RWPE1 (cell line): ENCODE results near the gene ELF4.

Experiments
- CTCF ChIA-PET: fragments of 350-600 bp; sonication (Branson Sonifier 250); formaldehyde crosslinking; extraction: SDS; loops from one replicate; lab custom pipeline; 2021; lab: Yijun Ruan, JAX
- POLR2A ChIA-PET: fragments of 400-600 bp; formaldehyde crosslinking; extraction: SDS; loops from one replicate; lab custom pipeline; 2020; ENCODE audit warnings: antibody characterized with exemption; ENCODE audit not compliant: low non-redundant PET; lab: Yijun Ruan, JAX
- DNase-seq: peaks from one replicate; pipeline ENCODE4 v3.0.0; 2012; ENCODE audit warnings: low spot score
- H3K27ac ChIP-seq: fragments of 450-650 bp; 2 replicates; pipeline ENCODE4 v1.5.1; 2017
- TF ChIP-seq, protein P1 (sequence below): fragments of 450-650 bp; conservative IDR thresholded peaks from 2 replicates; pipeline ENCODE4 v1.5.1; 2017; ENCODE audit warnings: low read depth, mild to moderate bottlenecking

ELF4 gene

DNA sequence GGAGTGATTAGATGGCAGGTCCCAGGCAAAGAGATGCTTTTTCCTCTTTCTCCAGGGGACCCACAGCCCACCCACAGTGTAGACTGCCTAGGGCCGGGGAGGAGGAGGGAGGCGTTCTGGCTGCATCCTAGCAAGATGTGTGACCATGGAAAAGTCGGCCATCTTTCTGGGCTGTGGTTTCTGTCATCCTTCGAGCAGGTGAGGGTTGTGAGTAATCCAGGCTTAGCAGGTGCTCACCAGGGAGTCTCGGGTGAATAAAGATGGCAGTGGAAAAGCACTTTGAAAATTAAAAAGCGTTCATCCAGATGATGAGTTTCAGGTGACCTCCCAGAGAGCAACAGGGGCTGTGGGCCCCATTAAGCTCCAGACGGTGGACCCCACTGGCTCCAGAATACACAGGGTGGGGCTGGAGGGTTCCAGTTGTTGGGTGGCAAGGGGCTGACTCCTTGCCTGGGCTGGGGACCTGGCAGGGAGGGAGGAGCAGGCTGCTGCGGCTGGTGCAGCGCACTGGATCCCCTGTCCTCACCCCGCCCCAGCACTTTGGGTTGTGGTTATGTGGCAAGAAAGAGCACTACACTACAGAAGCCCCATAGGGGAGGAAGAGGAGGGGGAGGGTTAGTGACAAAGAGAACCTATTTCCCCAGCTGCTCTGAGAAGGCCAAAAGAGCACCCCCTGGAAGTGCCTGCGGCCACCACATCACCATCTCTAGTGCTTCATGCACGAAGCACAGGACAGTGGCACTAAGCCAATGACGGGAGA lies 23.7 kb downstream of the ELF4 start:
- DNase-seq: no peak
- TF ChIP-seq, protein P1, sequence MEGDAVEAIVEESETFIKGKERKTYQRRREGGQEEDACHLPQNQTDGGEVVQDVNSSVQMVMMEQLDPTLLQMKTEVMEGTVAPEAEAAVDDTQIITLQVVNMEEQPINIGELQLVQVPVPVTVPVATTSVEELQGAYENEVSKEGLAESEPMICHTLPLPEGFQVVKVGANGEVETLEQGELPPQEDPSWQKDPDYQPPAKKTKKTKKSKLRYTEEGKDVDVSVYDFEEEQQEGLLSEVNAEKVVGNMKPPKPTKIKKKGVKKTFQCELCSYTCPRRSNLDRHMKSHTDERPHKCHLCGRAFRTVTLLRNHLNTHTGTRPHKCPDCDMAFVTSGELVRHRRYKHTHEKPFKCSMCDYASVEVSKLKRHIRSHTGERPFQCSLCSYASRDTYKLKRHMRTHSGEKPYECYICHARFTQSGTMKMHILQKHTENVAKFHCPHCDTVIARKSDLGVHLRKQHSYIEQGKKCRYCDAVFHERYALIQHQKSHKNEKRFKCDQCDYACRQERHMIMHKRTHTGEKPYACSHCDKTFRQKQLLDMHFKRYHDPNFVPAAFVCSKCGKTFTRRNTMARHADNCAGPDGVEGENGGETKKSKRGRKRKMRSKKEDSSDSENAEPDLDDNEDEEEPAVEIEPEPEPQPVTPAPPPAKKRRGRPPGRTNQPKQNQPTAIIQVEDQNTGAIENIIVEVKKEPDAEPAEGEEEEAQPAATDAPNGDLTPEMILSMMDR: no peak
- CTCF ChIA-PET: no interaction called here
- peak overlapping the region; percentile 18; the same call in 1 of the 2 replicates for H3K27ac ChIP-seq
- POLR2A ChIA-PET: no interaction called here

DNA sequence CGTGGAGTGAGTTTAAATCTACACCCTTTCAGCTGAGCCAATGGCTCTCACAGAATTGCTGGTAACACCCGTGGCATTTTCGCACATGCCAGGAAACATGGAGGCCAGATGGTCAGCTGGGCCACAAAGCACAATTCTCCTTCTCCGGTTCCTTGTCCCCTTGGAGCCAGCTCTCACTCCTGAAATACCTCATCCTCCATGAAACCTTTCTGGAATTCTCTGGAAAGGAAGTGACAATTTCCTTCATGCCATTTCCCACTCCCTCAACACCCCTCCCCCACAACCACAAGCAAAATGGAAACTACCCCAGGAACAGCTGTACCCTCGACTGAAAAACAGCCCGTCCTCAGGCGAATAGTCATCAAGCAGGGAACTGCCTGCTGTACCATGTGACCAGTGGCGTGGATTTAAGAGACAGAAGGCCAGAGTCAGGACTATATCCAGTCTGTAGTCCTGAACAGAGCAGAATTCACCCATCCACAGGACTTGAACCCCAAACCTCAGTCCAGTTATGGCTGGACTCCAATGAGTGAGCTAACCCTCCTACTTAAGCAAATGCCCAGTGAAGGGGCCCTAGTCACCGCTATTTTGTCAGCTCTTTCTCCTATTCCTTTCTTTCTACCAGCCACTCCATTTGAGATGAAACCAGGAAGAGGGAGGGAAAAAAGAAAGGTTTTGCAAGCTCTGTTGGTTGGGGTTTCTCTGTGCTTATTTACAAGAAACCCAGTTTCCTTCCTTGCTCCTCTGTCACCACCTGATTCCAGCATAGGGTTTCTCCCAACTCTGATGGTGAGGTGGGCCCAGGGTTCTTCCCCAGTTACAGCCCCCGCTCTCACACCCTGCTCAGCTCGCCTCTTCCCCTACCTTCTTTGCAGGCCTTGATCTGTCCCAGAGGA lies 24.5 kb downstream of the ELF4 start:
- TF ChIP-seq, protein P1: no peak
- DNase-seq: no peak
- CTCF ChIA-PET: no interaction called here
- H3K27ac ChIP-seq: no peak overlapping the region; the same call in none of the 2 replicates
- POLR2A ChIA-PET: no interaction called here

DNA sequence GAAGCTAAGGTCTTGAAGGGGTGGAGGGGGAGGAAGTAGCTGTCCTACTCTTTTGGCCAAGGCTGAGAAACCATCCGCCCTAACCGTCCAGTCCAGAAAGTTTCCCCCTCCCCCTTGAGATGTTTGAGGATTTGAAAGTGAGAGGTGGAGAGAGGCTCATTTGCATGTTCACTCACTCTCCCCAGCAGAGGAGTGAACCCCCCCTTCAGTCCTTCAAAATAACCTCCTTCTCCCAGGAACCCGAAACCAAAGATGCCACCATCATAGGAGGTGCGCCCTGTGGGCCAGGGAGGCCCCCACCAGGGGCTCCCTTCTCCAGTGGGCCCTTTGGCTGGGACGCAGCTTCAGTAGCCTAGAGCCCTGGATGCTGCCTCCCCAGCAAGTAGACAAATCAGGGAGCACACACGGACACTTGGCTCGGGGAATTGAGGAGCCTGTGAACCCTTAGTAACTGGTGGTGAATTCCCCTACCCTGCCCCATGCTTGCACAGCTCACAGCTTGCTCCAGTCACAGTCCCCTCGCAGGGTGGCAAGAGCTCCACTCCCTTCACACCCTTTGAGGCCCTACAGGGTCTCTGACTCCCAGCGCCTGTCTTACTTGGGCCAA lies 25.6 kb downstream of the ELF4 start:
- TF ChIP-seq, protein P1: no peak
- H3K27ac ChIP-seq: peak overlapping the region; percentile 3; the same call in 1 of the 2 replicates
- ChIA-PET POLR2A (no interaction called here), CTCF (interaction anchor here (0.6 kb wide), 1 partner anchor 262 kb away, joined by 3 read pairs; no protein-coding TSS in a partner anchor)
- DNase-seq: no peak

DNA sequence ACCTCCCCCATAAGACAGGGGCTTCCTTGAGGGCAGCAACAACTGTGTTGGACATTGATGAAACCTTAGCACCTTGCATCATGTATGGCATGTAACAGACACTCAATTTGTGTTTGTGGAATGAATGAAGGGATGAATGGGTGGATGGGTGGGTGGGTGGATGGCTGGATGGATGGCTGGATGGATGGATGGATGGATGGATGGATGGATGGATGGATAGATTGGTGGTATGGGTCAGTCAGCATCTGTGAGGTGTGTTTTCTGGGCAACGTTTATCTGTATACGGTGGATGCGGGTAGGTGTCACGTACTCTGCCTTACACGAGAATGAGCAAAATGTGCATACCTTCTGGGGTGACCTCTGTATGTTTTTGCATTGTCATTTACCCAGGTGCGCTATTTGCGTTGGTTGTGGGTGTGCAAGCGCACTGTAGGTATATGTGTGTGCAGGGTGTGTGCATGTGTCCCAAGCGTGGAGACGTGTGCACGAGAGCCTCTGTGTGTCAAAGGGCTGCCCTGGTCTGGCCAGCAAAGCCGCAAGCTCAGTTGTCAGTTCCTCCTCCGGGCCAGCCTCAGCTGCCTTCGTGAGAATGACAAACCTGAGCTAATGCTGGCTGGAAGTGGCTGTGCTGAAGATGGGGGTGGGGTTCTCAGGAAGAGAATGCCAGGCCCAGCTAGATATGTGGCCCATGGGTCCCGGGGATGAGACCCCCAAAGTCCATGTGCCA lies 26.5 kb downstream of the ELF4 start:
- CTCF ChIA-PET: interaction anchor here (0.6 kb wide), 1 partner anchor 261 kb away, joined by 3 read pairs; no protein-coding TSS in a partner anchor
- POLR2A ChIA-PET: no interaction called here
- no peak for DNase-seq
- TF ChIP-seq, protein P1: no peak
- peak overlapping the region; percentile 3; the same call in 1 of the 2 replicates for H3K27ac ChIP-seq

DNA sequence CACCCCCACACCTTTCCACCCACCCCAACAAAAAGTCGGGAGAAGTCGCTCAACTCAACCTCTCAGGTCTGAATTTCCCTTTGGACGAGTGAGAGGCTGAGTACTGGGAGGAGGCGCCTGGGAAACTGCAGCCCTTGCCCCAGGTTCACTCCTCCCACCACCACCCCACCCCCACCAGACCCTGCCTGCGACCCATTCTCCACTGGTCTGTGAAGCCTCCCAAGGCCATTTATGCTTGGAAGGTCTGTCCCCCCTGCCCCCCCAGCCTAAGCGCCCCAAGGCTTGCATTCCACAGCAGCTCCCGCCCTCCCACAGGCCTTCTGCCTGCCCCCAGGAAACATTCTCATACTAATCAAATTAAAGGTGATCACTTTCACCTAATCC lies 27.2 kb downstream of the ELF4 start:
- CTCF ChIA-PET: no interaction called here
- POLR2A ChIA-PET: no interaction called here
- DNase-seq: no peak
- TF ChIP-seq, protein P1: no peak
- no peak overlapping the region; the same call in 1 of the 2 replicates for H3K27ac ChIP-seq
